DMS53 treated with DMSO at 0.1 percent for 48 hours (cell line): ENCODE data around the gene OR51B2.

Source experiments
- DNase-seq: peaks from one replicate; lab custom pipeline; 2025; ENCODE audit not compliant: unreplicated experiment; lab: John Stamatoyannopoulos, UW

The OR51B2 gene

GRCh38 chr11:5284637-5285036 lies 39.5 kb downstream of the OR51B2 start:
- no peak for DNase-seq

GRCh38 chr11:5283882-5284281 lies 40.2 kb downstream of the OR51B2 start:
- DNase-seq = no peak

GRCh38 chr11:5283086-5283485 lies 41.0 kb downstream of the OR51B2 start:
- no peak for DNase-seq

DNA sequence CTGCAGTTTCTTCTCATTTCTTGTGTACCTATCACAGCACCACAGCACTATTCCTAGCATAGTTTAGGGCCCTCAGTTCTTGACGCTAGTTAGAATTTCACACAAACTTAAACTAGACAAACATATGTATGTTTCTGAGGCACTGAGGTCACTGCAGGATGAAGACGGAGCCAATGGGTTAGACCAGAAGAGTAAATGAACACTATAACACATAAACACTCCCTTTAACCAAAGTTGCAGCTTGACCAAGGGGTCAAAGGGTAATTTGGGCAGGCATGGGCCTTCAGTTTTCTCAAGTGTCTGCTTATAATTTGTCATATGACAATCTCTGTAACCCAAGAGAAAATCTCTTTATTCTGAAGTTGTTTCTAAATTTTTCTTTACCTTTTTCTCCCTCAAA lies 41.5 kb downstream of the OR51B2 start:
- no peak for DNase-seq

GRCh38 chr11:5281596-5281995 lies 42.5 kb downstream of the OR51B2 start:
- DNase-seq = no peak

- DNase-seq = peak; percentile 89
Observed at GRCh38 chr11:5280582-5281102, 43.5 kb downstream of the OR51B2 start.

- DNase-seq = no peak
Observed at GRCh38 chr11:5279471-5280090, 44.5 kb downstream of the OR51B2 start.

- DNase-seq = no peak
Observed at GRCh38 chr11:5277807-5278382, 46.2 kb downstream of the OR51B2 start.

DNA sequence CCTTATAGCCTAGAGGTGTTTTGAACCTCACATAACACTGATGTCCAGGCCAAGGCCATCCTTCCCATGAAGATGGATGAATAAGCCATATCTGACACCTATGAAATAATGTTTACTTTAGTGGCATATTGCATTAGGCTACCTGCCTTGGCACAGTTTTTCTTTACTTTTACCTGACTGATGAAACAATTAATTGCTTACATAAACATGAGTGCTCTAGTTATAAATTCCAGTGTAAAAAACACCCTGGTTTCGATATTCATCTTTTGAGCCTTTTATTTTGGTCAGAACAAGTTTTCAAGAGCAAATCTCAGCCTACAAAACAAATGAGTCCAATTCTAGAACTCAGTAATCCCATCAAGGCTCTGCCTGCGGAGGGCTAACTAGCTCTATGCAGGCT lies 47.4 kb downstream of the OR51B2 start:
- no peak for DNase-seq

GRCh38 chr11:5275369-5276110 lies 48.6 kb downstream of the OR51B2 start:
- no peak for DNase-seq

GRCh38 chr11:5274395-5274794 lies 49.7 kb downstream of the OR51B2 start:
- no peak for DNase-seq
